Activated CD4-positive, alpha-beta T cell treated with anti-CD3 and anti-CD28 coated beads, Interleukin-2, amount 50 U/mL, for 48 hours (primary cell): Measurements from ENCODE around the gene ATR.
"Not testable (repeated sequence)": the region's sequence is repeated elsewhere in the genome, so short reads cannot be mapped to it uniquely, and the experiment has no call there.

Experiments used
- DNase-seq, 2 experiments: peaks; one replicate each; pipeline ENCODE4 v3.0.0-alpha.2; 2020

The ATR gene

DNA sequence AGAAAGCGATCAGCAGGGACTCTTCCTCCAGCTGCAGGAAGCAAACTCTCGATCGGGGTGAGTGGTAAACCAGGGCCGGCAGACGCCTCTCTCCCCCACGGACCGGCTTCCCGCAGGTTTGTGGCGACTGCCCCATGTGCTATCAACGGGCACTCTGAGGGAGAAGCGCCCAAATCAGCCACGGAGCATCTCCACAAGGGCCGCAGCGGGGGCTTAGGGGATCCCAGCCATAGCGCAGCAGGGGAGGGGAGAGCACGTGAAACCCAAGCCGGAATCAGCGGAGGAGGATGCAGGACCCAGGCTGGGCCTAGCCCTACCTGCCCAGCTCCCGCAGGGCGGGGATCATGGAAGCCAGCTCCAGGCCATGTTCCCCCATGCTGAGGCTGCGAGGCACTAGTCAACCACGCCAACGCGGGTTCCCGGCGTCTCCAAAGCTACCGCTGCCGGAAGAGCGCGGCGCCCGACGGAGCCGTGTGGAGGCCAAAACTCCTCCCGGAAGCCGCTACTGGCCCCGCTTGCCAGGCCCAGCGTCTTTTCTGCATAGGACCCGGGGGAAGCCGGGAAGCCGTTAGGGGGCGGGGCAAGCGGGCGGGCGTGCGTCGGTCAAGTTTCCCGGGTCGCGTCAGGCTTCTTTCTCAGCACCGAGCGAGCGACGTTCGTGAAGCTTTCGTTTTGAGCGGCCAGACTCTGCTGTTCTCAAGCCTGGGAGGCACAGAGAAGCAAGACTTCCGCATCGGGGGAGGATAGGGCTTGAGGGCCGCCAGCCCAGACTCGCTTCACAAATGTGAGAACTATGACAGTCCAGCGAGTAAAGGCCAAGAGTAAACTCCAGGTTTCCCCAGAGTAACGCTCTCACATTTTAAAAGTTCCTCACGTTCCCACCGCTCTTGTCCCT is at the start of gene ATR:
Gene ATR (minus strand): TSS at position 405 of the 895 bp plus-strand sequence. CDS start 29 bp downstream, at position 376.
- DNase-seq, result peak; percentile 98

DNA sequence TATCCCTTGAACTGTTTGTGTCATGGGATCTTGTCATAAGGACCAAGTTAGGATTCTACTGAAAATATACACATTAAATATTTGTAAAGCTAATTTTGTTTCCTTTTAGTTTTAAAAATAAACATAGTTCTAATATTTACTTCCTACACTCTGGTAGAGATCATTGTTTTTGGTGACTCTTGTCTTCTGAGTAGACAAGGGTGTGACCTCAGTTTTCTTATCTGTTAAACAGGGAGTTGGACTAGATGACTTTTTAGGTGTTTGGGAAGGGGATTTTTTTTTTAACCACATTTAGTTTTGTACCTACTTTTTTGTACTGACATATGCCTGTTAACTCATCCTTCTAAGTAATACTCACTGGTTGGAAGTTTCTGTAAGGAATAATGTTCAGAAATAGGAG is 48.4 kb upstream of the ATR start:
- no peak for DNase-seq

DNA sequence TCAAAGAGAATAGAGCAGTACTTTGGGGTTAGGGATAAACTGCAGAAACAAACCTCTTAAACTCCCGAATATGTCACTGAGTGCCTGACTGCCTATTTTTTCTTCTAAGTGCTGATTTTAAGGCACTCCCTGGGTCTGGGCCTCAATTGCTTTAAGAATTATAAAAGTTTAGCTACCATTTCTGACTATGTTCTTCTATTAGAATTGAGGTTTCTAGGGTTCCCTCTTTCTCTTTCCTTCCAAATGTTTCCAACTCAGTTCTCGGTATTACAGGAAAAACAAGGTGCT is 46.6 kb upstream of the ATR start:
- no peak for DNase-seq

DNA sequence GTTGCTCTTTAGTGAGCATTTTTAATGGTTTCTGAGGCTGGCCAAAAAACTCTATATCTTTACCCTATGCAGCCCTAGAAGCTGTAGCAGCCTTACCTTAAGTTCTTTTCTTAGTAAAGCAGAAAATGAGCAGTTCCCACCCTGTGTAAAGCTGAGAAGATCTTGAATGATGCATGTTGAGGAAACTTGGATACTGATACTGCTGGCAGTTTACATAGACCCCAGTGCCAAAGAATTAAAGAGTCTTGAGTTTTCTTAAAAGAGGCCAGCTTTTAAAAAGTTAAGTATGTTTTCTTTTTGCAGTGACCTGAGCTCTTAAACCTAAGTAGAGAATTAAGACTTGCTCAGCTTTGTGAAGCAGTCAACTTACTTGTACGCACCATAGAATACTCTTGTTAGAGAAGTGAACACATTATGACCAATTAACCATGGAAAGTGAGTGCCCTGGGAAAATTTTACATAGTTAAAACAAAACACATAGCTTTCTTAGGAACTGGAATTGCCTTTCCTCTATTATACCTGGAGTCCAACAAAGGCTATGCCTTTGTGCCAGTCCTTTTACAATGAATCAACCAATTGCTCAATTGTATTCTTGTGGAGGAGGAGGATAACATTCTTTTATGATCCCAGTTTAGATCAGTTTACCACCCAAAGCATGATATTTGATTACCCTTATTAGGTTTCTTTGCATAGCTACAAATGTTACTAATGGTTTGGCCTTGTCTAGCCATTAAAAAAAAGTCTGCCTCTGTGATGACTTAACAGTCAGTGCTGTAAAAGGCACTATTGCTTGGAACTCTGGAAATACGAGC is 46.0 kb upstream of the ATR start:
- DNase-seq, result no peak

DNA sequence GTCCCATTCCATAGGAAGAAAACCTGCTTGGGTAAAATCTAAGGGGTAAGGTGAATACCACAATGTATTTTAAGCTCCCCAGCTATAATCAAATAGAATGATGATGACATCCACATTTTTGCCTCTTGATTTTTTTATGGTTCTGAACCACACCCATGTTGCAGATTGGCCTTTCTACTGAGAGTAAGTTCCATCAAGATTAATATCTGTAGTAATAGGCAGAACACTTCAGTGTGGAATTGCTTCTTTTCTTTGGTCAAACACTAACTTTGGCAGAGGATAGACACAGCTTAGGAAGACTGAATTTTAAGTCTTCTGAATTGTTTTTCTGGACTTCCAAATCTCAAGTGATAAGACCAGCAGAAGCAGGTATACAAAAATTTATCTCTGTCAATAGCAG is 44.7 kb upstream of the ATR start:
- DNase-seq, result no peak

DNA sequence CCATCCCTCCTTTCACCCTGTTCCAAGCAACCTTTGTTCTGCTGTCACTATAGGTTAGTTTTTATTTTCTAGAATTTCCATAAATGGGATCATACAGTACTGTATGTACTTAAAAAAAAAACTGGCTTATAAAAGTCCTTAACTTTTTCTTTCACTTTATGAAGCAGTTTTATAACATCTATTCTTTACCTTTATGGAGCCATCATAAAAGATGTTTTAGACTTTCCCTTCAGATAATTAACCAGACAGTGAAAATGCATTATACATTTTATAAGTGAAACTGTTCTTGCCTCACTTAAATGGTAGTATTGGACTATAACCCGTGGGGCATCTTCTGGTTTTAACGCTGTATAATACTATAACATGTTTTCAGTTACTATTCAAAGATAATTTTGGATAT is 43.9 kb upstream of the ATR start:
- DNase-seq, result no peak

DNA sequence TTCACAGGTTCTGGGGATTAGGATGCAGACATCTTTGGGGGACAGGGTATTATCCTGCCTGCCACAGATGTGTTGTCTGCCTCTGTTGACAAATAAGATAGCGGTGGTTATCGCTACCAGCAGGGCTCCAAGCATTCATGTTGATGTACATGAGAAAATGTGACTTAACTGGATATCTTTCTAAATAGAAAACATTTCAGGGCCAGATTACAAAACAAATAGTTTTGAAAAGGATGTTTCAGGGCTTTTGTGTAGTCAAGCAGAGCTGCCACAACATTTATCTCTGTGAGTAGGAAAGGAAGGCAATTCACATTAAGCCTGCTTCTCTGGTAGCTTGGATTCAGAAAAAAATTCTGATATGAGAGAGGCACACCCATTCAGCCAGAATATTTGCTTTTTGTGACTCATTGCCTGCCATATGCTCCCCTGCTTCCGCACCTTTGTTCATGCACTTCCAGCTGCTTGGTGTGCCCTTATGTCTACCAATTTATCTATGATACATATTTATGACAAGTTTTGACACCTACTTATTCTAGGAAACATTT is 40.5 kb upstream of the ATR start:
- no peak for DNase-seq

DNA sequence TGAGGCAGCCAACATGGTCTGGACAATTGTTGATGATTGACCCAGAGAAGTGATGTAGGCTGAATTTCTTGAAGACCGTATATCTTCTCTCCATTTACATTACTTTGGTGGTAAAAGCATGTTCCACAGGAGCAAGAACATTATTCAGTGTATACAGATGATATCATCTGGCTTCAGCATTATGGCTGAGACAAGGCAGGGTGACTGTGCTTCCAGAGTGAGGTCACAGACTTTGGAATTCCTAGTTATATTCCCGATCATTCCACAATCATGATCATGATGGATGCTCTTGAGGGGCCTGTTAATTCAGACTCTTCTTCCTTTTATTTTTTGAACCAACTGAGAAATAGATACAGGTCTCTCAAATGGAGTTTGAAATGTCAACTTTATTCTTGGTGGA is 36.6 kb upstream of the ATR start:
- no peak for DNase-seq

DNA sequence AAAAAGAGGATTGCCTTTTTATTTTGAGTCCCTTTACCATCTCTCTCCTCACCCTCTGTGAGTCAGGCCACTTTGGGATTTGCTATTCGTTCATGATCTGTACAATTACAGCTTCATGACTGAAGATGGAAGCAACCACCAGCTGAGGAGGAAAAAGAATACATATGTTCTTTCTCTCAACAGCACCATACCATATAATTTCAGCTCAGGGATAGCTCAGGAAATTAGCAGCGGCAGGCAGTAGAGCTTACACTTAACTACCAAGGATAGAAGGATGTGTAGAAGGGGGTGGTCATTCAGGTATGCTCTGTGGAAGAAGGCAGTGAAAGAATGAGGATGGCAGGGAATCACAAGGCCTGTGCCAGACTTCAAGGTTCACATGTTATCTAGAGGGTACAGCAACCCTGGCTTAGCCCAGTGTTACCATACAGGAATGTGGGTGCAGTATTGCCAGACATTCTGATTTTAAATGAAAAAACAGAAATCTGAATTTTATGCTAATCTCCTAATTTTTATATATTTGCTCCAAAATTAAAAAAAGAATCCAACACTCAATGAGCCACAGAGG is 35.6 kb upstream of the ATR start:
- no peak for DNase-seq

DNA sequence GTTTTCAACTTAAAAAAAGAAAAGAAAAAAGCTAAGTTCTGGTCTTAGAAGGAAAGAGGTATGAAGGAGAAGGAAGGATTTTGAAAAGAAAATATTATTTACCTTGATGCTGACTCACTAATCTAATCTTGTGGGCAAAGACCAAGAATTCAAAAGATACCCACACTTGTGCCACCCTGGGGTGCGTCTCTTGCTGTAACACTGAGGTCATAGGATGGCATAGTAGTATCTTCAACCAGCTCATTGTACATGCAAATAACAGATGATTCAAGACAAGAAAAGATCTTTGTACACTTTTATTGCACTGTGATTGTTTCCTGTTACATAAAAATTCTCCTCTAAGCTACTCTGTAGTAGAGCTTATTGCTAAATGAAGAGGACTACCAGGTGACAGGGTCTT is 35.0 kb upstream of the ATR start:
- no peak for DNase-seq

DNA sequence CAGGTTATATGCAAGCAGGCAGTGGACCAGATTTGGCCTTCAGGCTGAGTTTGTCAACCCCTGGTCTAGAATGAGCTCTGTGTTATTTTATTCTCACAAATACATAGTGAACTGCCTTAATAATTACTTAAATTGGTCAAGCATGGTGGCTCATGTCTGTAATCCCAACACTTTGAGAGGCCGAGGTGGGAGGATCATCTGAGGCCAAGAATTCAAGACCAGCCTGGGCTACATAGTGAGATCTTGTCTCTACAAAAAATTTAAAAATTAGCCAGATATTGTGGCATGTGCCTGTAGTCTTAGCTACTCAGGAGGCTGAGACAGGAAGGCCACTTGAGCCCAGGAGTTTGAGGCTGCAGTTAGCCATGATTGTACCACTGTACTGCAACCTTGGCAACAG is 32.7 kb upstream of the ATR start:
- DNase-seq, result no peak

DNA sequence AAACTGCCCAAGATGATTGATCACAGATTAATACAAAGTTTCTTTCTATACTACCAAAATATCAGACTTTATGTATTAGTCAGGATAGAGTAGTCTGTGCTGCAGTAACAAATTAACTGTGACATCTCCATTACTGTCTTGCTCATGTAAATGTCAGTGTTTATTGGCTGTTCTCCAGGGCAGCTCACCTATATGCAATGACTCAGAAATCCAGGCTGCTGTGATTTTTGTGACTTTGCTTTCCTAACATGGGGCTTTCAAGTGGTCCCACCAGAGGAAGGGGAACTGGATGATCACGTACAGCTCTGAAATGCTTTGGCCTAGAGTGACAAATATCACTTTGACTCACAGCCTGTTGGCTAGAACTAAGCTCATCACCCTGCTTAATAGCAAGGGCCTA is 30.6 kb upstream of the ATR start:
- no peak for DNase-seq

DNA sequence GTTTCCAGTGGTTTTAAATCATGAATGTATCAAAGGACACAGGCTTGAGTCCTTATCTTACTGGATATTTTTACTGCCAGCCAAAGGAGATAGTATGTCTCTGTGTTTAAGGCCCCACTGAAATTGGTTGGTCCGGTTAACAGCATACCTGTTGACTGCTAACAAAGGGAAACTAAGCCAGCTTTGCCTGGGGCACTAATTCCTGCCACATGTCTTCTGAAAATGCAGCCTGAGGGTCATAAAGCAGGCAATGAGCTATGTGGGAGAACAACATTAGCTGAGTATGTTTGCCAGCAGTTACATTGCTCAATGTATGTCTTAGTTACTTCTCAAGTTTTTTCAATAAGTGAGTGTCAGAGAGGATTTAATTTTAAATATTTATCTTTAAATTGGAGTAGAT is 30.1 kb upstream of the ATR start:
- no peak for DNase-seq

DNA sequence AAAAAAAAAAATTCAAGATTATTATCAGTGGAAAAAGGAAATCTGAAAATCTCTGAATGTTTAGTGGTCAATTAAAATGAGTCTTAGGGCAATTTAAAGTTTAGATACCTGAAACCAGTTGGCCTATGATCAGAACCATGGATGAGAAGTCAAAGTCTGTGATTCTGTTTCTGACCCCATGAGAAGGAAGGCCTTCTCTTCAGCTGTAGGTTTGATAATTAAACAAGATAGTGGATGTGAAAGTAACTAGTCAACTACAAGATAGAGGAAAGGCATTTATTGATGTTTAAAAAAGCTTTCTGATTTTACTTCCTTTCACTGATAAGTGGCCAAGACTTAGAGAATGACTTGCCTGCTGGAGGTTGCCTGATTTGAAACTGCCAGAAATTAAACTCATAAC is 26.4 kb upstream of the ATR start:
- no peak for DNase-seq

DNA sequence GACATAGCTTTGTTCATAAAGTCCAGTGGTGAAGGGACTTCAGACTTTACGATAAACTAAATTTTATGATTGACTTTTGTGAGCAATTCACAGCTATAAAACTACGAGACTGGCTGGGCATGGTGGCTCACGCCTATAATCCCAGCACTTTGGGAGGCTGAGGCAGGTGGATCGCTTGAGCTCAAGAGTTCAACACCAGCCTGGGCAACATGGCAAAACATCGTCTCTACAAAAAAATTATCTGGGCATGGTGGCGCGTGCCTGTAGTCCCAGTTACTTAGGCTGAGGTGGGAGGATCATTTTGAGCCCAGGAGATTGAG is 24.8 kb upstream of the ATR start:
- DNase-seq, result not testable (repeated sequence)

DNA sequence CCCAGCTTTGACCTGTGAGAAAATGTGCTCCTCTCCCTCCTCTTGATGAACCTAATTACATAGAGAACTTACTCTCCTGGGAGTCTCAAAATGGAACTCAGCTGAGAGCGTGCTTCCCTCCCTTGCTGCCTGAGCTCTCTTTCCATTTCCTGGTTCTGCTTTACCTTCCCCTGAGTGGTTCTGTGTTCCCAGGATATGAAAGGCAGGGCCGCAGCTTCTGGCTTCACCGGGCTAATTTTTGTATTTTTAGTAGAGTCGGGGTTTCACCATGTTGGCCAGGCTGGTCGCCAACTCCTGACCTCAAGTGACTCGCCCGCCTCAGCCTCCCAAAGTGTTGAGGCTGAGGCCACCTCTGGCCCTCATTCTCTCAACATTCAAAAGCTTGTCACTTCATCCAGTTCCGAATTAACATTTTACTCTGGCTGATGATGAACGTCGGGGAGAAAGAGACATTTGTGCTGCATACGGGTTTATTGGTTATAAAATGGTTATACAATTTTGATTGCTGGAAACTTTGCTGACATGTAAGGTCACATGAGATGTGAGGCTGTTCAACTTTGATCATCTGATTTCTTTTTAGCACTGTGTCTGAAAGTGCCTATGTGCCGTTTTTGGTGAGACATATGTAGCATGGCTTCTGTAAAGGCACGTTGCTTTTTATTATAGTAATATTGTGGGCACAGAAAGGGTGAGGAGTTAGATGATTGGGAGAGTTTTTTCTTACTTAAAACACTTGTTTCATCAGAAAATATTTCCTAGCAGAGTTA is 24.3 kb upstream of the ATR start:
- DNase-seq, result no peak

DNA sequence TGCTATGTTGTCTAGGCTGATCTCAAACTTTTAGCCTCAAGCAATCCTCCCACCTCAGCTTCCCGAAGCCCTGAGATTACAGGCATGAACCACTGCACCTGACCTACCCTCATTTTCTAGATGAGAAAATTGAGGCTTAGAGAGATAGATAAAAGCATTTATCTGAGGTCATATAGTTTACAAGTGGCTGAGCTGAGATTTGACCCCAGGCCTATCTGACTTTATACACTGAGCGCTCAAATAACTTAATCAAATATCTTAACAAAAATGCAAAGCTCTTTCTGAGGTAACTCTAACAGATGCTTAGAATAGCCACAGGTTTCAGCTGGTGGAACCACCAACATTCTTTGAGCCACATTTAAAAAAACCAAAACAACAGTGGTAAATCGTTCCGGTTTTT is 23.2 kb upstream of the ATR start:
- DNase-seq, result no peak

DNA sequence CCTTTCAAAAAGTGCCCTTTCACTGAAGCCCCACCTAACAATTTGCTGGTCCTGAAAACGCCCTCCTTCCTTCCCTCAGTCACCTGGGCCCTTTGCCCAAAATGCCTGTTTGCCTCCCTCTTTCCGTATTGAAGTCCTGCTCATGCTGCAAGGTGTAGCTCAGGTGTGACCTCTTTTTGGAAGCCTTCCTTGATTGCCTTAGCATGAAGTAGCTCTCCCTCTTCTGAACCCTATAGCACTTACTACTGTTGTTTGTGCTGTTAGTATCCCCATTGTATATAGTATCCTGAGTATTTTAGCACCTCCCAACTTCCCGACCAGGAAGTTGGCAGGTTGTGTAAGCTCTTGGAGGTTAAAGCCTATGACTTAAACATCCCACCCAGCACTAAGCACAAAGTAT is 19.4 kb upstream of the ATR start:
- no peak for DNase-seq

DNA sequence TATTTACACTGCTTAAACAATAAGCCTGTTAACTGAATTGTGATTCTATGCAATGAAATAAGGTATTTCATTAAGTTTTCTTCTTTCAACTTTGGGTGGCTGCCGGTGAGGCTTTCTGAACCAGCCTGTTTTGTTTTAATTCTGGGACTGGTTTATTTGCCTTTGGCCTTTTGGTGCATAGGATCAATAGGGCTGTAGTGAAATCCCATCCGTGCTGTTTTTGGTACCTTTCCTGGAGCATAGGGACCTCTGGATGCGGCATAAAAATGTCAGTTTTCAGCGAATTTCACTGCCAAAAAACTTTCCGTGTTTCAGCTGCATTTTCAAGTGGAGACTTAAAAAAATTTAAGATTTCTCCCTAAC is 18.2 kb upstream of the ATR start:
- no peak for DNase-seq

DNA sequence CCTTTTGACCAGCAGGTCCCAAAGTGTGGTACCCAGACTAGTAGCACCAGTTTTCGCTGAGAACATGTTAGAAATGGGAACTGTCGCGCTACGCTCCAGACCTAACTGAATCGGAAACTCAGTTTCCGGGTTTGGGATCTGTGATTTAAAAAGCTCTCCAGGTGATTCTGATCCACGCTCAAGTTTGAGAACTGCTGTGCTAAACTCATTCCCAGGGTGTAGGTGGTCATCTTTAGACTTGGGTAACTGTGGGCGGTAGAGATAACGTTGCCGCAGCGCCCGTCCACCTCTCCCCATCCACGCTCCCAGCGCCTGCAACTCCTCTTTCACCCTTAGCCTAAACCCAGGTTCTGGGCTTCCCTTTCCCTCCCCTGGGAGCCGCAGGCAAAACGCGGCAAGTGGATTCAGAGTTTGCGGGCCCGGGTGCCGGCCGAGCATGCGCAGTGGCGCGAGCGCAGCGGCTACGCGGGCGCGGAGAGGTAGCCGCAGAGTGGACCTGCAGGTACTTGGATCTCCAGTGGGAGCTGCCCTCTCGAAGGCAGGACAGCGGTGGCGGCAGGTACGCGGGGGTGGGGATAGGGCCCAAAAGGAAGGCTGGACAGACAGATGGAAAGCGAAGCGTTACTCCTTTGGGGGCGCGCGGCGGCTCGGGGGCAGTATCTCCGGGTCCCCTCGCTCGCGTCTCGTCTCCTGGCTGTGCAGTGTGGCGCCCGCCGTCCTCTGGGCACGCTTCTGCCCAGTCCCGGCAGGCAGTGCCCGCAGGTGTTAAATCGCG is 17.6 kb upstream of the ATR start, which contains the start of gene PLS1:
Gene PLS1 (plus strand): TSS at position 443 of the 775 bp plus-strand sequence. CDS start 67,845 bp downstream, outside the sequence.
- DNase-seq, result peak; percentile 85 to 88

DNA sequence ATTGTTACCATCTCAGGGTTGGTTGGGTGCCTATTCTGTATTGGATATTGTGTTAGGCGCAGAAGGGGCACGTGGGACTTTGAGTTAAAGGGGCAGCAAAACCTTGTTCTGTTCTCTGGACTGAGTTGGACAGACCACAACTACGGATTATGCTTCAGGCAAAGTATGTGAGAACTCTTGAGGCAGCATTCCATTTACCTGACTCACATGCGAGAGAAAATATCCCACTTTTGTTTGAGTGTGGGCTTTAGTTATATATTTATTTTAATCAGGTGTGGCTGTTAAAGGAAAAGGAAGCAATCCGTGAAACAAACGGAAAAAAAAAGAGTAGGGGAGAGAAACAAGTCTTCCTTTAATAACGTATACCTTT is 17.0 kb upstream of the ATR start:
- no peak for DNase-seq

DNA sequence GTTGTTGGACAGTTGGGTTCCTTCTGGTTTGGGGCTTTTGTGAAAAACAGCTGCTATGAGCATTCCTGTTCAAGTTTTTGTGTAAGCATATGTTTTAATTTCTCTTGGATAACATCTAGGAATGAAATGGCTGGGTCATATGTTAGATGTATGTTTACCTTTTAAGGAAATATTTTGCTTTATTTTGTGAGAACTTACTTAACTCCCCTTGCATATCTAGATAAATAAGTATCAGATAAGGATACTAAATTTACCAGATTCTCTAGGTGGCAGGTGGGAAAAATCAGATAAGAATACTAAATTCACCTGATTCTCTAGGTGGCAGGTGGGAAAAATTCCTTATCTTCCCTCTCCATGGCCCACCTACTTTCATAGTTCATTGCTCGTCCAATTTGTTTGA is 16.6 kb upstream of the ATR start:
- no peak for DNase-seq
